Activated CD4-positive, alpha-beta T cell treated with anti-CD3 and anti-CD28 coated beads, Interleukin-2, amount 50 U/mL, for 4 hours (primary cell): ENCODE measurements around the gene ZNHIT1.

Source experiments
- DNase-seq, 2 experiments: peaks; one replicate each; pipeline ENCODE4 v3.0.0-alpha.2; 2020

ZNHIT1 gene

DNA sequence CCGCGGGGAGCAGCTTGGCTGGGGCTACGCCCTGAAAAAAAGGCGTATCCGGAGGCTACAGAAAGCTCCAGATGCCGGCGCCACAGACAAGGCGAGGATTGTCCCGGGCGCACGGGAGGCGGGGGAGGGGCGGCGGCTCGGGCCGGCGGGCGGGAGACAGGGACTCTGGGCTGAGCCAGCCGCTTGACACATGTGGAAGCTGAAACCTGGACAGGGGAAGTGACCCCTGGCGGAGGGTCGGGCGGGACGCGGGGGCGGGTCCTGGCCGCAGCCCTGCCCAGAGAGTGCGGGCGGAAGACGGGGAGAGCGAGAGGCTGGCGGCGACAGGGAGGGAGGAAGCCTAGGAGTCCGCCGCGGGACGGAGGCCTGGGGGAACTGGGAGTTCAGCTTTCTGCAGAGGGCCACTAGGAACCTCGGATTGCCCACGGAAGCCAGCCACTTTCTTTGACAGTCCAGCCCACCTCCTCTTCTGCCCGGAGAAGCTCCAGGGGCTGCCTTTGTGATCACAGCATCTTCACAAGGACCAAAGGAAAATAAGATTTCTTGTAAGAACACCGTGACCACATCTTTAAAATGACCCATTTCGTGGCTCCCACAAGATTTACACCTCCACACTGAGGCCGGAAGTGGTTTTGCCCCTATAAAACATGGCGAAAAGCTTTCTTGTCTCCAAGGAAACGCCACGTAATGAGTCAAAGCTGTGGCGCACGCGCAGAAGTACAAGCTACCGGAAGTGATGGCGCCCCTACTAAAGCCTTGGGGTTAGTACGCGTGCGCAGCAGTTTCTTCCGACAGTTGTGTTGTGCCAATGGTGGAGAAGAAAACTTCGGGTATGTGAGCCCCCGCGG is at the start of gene ZNHIT1, which contains the start of gene PLOD3:
ZNHIT1 (plus strand) TSS at position 778 of the 848 bp plus-strand sequence; CDS start at position 809, 31 bp downstream.
PLOD3 (minus strand) TSS at position 194 of the 848 bp plus-strand sequence. CDS start 307 bp downstream, outside the sequence.
- peak; percentile 94 to 95 for DNase-seq

DNA sequence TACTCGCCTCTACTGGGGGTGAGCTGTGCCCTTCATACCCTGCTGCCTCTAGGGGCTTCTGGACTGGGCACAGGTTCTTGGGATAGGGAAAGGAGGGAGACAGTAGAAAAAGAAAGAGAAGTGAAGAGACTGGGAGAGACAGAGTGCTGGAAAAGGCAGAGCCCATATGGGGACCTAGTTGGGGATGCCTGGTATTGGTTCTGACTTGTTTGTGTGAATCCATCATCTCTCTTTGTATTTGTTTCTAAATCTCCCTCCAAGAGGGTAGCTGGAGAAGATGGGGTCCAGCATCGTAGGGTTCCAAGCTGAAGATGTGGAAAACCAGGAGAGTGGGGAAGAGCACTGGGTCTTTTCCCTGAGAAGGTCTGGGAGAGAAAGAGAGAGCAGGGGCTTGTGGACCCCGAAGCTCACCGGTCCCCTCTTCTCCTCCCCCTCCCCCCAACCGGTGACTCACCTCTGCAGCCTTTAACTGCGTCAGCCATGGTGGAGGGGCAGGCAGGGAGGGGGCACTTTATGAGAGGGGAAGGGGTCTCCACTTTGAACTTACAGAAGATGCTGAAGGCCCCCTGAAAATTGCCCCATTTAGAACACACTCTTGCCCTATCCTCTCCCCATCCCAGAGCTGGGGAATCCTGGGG is 49.4 kb upstream of the ZNHIT1 start:
- no peak for DNase-seq

GRCh38 chr7:101169110-101169837 is 48.7 kb upstream of the ZNHIT1 start:
- no peak for DNase-seq

DNA sequence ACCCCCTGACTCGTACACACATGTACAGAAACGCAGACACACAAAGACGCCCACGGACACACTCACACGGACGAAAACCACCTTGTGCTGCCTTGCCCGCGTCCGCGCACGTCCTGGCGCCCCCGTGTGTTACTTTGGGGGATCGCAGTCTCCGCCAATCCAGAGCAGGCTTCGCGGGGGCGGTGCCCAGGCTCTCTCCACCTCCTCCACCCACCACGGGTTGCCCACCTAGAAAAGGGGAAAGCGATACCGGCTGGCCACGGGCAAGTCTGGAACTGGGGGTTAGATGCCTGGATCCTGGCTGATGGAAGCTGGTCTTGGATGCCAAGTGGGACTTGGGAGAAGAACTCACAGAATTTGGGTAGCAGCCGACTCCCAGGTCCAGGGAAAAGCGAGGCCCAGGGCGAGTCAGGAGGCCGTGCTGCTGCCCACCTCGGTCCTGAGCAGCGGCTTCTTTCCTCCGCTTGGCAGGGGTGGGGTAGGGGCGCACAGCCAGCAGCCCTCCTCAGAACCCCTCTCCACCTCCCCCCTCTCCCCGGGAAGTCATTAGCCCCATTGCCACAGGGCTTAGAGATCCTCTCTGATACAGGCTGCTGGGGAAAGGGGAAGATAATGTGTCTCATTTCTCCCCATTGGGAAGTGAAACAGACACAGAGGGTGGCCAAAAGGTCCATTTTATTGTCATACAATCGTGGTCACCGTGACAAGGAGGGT is 48.0 kb upstream of the ZNHIT1 start:
- peak; percentile 79 to 82 for DNase-seq

DNA sequence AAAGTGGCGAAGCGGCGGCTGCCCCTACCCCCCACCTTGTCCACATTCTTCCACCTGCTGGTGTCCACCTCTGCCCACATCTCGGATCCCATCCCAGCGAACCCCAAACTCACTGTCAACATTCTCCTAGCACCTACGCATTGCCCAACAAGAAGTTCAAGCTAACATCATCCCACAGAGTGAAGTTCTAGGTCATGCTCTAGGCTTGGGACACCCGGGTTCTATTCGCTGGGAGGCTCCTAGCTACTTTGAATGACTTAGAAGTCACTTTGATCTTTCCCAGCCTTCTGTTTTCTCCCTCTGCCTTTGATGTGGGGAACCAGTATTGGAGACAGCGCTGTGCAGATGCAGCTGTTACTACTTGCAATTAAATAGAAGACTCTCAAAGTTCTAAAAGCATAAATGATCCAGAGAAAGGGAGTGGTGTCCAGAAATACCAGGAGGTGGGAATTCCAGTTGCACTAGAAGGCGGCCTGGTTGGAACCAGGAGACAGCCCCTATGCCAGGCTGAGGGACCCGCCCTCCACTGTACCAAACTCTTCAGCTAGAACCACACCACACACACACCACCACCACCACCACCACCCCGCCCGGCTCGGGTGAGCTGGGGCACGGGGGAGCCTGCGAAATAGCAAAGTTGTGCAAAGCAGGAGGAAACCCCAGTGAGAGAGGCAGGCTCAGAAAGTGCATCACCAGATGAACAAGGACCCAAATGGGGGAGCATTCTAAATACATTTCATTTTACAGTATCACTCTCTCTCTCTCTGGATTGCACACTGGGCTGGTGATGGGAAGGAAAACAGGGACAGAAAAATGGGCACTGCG is 47.1 kb upstream of the ZNHIT1 start:
- DNase-seq: no peak

- no peak for DNase-seq
Measured at GRCh38 chr7:101171442-101171837, 46.5 kb upstream of the ZNHIT1 start.

- DNase-seq: no peak
Measured at GRCh38 chr7:101172005-101172853, 45.7 kb upstream of the ZNHIT1 start.

DNA sequence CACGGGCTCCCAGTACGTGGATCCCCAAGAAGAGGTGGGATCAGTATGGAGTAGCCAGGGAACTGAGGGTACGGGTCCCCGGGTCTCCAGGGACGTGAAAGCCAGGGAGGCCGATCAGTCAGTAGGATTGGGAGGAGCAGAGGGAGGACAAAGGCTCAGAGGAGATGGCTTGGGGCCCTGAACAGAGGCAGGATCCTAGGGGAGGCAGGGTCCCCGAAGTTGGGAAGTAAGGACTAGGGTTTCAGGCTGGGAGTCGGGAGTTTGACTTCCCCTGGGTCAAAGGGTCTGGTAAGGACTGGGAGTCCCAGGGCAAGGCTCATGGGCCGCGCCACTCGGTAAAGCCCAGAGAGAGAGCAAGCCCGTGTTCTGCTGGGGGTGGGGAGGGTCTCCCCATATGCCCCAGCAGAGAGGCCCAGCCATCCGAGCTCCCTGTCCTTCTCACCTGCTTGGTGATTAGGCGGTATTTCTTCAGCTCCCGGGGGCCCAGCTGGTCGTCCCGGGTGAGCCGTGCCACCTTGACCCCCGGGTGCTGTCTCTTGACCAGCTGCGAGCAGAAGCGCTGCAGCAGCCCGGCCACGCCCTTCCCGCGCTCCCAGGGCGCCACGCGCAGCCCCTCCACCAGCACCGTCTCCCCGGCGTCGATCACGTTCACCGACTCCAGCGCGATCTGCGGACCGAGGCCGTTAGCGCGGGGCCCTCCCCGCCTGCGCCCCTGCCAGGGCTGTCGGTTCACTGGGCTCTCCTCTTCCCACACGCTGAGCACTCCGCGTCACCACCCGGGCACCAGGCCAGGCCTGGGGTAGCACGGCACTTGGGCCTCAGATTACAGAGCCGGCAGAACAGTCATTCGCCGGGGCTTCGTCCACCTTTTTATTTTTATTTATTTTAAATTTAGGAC is 44.9 kb upstream of the ZNHIT1 start:
- DNase-seq: no peak

DNA sequence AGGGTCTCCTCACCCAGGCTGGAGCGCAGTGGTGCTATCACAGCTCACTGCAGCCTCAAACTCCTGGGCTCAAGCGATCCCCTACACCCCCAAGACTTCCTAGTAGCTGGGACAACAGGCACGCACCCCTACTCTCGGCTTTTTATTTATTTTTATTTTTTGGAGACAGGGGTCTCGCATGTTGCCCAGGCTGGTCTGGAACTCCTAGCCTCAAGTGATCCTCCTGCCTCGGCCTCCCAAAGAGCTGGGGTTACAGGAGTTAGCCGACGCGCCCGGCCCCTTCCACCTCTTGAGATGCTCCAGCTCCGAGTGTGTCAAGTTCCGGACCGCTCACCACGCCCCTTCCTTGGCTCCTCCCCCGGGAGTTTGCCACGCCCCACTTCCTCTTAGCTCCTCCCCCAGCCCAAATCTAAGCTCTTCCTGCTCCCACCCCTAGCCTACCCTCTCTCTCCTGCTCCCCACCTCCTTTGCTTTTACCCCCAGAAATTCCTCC is 44.2 kb upstream of the ZNHIT1 start:
- DNase-seq: peak; percentile 38 to 52

GRCh38 chr7:101174322-101174854 is 43.6 kb upstream of the ZNHIT1 start:
- DNase-seq: no peak

- no peak for DNase-seq
Measured at GRCh38 chr7:101175664-101176063, 42.3 kb upstream of the ZNHIT1 start.

- DNase-seq: no peak
Measured at GRCh38 chr7:101177644-101178043, 40.3 kb upstream of the ZNHIT1 start.

DNA sequence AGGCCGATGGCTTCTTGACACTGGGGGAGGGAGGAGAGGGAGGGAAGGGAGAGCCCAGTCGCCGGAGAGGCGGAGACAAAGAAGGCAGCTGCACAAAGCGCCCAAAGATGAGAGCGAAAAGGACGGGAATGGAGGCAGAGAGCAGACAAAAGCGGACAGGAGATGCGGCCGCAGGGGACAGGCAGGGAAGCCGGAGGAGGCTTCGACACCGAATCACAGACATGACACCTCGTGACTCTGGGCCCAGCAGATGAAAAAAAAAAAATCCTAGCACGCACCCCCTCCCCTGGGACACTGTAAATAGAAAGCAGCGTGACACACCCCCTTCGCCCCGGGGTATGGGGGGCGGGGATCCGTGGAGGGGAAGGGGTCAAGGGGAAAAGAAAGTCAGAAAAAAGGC is 38.8 kb upstream of the ZNHIT1 start:
- no peak for DNase-seq

- DNase-seq: no peak
Measured at GRCh38 chr7:101179713-101180112, 38.3 kb upstream of the ZNHIT1 start.

- no peak for DNase-seq
Measured at GRCh38 chr7:101180130-101180755, 37.7 kb upstream of the ZNHIT1 start, which contains the start of gene NAT16. NAT16 (minus strand) TSS chr7:101180293; CDS start chr7:101174807, 5,486 bp downstream.

- no peak for DNase-seq
Measured at GRCh38 chr7:101185258-101185839, 32.6 kb upstream of the ZNHIT1 start.

DNA sequence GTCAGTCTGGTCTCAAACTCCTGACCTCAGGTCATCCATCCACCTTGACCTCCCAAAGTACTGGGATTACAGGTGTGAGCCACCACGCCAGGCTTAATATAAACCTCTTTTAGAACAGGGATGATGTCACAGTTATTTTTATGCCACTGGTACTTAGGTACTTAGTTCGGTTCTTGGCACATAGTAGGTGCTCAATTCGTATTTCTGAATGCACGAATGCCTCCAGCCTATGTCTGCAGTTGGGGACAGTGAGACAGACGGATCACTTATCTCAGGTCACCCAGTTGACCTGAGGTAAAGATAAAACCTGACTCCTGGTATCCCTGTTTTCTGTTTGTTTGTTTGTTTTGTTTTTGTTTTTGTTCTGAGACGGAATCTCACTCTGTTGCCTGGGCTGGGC is 31.8 kb upstream of the ZNHIT1 start:
- DNase-seq: no peak

- DNase-seq: no peak
Measured at GRCh38 chr7:101186844-101187428, 31.0 kb upstream of the ZNHIT1 start.
